GM12875 (cell line): ENCODE data around the gene RAD9B.

Source experiments
- H3K4me3 ChIP-seq: one replicate; pipeline ENCODE4 v1.5.1; 2011; ENCODE audit warnings: low read depth, low read length, control low read depth
- TF ChIP-seq, protein P1 (sequence below): IDR thresholded peaks from 2 replicates; pipeline ENCODE4 v1.5.1; 2011; ENCODE audit warnings: low read depth, mild to moderate bottlenecking, control low read depth, inconsistent platforms, low read length, moderate library complexity, borderline replicate concordance; ENCODE audit not compliant: insufficient read depth

The RAD9B gene

DNA sequence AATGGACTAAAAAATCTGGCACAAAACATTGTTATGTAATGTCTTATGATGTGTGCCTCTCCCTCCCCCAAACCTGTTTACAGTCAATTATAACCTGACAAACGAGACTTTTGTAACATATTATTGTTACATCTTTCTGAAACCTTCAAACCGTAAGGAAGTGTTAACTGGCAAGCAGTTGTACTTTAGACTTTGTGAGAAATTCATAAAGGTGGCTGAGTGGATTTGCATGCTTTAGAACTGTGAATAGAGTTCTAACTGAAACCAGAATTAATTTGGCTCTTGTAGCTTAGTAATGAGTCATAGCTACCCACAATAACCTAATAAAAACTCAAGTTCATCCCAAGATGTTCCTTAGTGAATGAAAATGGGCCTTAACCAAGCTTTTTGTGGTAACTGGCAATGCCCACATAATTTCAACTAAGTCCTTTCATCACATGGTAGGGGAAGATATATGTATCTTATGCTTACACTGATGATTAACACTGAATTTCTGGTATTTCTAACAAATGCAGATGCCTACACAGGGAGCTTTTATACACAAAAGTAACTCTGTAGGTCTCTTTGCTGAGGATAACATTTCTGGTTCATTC is 29.7 kb downstream of the RAD9B start:
- TF ChIP-seq, protein P1, sequence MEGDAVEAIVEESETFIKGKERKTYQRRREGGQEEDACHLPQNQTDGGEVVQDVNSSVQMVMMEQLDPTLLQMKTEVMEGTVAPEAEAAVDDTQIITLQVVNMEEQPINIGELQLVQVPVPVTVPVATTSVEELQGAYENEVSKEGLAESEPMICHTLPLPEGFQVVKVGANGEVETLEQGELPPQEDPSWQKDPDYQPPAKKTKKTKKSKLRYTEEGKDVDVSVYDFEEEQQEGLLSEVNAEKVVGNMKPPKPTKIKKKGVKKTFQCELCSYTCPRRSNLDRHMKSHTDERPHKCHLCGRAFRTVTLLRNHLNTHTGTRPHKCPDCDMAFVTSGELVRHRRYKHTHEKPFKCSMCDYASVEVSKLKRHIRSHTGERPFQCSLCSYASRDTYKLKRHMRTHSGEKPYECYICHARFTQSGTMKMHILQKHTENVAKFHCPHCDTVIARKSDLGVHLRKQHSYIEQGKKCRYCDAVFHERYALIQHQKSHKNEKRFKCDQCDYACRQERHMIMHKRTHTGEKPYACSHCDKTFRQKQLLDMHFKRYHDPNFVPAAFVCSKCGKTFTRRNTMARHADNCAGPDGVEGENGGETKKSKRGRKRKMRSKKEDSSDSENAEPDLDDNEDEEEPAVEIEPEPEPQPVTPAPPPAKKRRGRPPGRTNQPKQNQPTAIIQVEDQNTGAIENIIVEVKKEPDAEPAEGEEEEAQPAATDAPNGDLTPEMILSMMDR: no peak
- H3K4me3 ChIP-seq: no peak overlapping the region

DNA sequence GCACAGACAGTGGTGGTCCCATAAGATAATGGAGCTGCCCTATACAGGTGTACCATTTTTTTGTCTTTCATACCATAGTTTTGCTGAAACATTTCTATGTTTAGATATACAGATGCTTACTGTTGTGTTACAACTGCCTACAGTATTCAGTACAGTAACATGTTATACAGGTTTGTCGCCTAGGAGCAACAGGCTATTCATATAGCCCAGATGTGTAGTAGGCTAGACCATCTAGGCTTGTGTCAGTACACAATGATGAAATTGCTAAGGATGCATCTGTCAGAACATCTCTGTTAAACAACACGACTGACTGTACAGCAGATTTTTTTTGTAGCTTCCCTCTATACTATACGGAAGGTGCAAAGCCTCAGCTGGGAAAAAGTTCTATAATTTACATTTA is 30.5 kb downstream of the RAD9B start:
- TF ChIP-seq, protein P1: no peak
- H3K4me3 ChIP-seq: no peak overlapping the region

DNA sequence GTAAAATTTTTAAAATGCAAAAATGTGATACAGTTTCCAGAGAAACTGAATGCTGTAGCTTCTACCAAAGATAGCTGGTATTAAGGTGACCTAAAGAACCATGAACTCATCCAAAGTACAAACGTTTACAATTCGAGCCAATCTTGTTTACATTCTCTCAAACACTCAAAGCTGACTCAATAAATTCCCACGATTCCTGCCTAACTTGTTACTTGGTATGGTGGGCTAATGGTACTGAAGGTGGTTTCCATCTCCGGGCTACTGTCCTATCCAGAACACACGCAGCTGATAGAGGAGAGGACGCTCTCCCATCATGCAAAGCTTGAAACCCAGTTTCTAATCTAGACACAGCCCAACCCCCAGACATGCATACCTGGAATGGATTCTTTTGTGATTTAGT is 31.5 kb downstream of the RAD9B start:
- H3K4me3 ChIP-seq: no peak overlapping the region
- TF ChIP-seq, protein P1: no peak

DNA sequence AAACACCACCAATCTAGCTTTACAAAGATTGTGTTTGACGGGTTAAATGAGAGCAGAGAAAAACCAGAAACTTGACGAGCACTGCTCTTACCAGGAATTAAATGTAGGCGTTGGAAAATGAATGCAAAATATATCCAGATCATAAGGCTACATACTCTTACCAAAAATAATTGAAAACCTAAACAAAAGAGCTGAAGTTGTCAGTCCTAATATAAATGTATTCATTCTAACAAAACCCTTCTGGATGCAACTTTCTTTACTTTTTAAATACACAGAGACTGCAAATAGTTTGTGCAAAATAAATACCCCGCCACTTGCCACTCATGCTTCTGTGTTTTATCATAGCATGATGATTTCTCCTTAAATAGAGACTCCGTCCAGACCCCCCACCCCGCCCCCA is 32.7 kb downstream of the RAD9B start:
- H3K4me3 ChIP-seq: no peak overlapping the region
- TF ChIP-seq, protein P1: no peak

DNA sequence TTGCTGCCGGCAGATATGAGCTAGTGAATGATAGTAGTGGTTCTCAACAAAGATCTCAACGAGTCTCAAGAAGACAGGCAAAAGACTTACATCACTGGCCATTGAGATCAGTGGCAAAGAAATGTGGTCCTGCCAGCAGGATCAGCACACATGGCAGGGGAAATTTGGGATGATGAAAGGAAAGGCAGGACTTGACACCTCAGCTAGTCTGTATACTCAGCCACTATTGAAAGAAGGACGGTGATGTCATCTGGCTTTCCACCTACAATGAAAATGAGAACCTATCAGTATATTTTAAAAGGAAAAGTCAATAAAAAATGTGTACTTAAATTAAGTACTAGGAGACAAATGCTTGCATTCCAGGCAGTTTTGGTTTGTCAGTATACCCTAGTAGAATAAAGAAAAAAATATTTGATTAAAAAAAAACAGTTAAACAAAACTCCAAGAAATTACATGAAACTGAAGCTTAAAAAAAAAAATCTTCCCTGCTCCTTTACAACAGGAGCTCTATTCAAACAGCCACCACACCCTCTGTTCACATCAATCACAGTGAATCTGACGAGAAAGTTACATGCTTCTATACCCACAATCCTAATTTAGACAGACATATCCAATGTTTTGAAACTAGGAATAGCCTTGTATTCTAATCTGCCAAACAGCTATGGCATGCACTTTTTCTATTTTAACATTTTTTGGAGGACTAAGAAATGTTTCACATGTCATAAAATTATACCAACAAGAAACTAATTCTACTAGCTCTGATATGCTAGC is 34.9 kb downstream of the RAD9B start:
- no peak overlapping the region for H3K4me3 ChIP-seq
- TF ChIP-seq, protein P1: no peak

DNA sequence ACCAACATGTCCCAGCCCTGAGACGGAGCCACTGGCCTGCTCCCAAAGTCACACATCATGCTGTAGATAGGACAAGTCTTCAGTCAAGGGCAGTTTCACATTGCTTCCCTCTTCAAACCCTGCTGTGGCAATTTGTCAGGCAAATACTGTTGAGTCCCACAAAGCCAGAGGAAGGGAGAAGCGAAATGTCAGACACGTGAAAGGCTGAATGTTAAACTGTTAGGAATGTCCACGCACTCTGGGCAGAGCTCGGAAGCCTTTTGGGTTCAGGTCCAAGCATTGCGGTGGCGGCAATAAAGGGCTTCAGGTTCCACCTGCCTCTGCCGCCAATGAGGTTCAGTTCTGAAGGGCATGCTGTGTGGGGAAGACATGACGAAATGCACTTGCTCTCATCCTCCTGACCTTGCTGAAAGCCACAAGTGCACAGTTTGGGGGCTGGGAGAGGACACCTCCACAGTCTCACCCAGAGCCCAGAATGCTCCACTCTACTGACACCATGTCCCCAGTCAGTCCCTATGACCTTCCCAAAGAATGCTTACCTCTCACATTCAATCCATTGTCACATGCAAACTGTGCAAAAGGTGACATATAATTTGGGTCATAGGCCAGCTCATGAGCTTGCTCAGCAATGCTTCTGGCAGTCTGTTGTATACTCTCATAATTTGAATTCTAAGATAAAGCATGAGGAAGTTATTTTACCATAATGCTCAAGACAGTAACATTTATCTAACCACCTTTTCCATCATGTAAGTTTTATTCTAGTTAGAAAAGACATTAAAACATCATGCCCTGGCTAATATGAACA is 35.7 kb downstream of the RAD9B start:
- H3K4me3 ChIP-seq: no peak overlapping the region
- TF ChIP-seq, protein P1: no peak
